HCT116 (cell line): ENCODE data around the gene NEK7.

ENCODE experiments used
- CEBPB ChIP-seq: IDR thresholded peaks from 2 replicates; pipeline ENCODE4 v1.6.1; 2012; ENCODE audit warnings: low read depth
- EZH2phosphoT487 ChIP-seq: fragments of 200-600 bp; IDR thresholded peaks from 2 replicates; pipeline ENCODE4 v1.6.1; 2018; ENCODE audit warnings: antibody characterized with exemption, borderline replicate concordance
- JUND ChIP-seq: IDR thresholded peaks from 2 replicates; pipeline ENCODE4 v1.6.1; 2012
- POLR2A ChIP-seq: IDR thresholded peaks from 2 replicates; pipeline ENCODE4 v1.7.0; 2011; ENCODE audit warnings: borderline replicate concordance; ENCODE audit not compliant: insufficient read depth, insufficient read length; ENCODE audit errors: extremely low read depth
- TCF7L2 ChIP-seq: IDR thresholded peaks from 2 replicates; pipeline ENCODE4 v1.7.0; 2011; ENCODE audit warnings: borderline replicate concordance, inconsistent platforms; ENCODE audit not compliant: insufficient read depth, insufficient read length; ENCODE audit errors: extremely low read depth
- YY1 ChIP-seq: IDR thresholded peaks from 2 replicates; pipeline ENCODE4 v1.6.1; 2011; ENCODE audit warnings: low read length, low read depth, moderate library complexity, mild to moderate bottlenecking; ENCODE audit not compliant: insufficient replicate concordance; ENCODE audit errors: extremely low read depth
- TF ChIP-seq, protein P1 (sequence below): IDR thresholded peaks from 2 replicates; pipeline ENCODE4 v1.6.1; 2012
- TF ChIP-seq, protein P2 (sequence below), 3 experiments: fragments of 200-600 bp in 1 of 3; sonication (generic) in 1 of 3; IDR thresholded peaks in 2 of 3; conservative IDR thresholded peaks in 1 of 3; 2 replicates each; pipeline ENCODE4 v1.5.1; 2012 to 2017; ENCODE audit warnings: low read depth in 2 of 3, low read length in 2 of 3, antibody characterized with exemption in 1 of 3, borderline replicate concordance in 1 of 3, control low read depth in 1 of 3, mild to moderate bottlenecking in 1 of 3, mixed read lengths in 1 of 3, mixed run types in 1 of 3, moderate library complexity in 1 of 3; ENCODE audit not compliant: insufficient read depth in 1 of 3

DNA sequence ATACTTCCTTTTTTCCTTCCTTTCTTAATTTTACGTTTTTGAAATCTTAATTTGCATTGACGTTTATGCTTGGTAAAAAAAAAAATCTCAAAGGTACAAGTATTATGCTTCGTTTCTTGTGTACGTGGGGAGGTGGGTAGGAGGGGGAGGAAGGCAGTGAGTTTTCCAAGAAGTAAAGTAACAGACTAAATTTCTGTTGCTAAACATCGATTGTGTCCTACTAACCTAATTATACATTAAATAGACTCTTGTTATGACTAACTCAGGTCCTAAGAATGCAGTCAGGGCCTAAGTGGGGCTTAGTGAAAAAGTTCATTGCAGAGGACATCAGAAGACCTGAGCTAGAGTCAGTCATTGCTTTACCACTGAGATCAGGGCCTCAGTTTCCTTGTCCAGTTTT lies 17.5 kb downstream of the NEK7 start:
- TF ChIP-seq JUND (no peak), POLR2A (no peak), CEBPB (no peak), TCF7L2 (no peak), YY1 (no peak), EZH2phosphoT487 (no peak)
- TF ChIP-seq, protein P1, sequence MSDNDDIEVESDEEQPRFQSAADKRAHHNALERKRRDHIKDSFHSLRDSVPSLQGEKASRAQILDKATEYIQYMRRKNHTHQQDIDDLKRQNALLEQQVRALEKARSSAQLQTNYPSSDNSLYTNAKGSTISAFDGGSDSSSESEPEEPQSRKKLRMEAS: no peak
- TF ChIP-seq, protein P2, sequence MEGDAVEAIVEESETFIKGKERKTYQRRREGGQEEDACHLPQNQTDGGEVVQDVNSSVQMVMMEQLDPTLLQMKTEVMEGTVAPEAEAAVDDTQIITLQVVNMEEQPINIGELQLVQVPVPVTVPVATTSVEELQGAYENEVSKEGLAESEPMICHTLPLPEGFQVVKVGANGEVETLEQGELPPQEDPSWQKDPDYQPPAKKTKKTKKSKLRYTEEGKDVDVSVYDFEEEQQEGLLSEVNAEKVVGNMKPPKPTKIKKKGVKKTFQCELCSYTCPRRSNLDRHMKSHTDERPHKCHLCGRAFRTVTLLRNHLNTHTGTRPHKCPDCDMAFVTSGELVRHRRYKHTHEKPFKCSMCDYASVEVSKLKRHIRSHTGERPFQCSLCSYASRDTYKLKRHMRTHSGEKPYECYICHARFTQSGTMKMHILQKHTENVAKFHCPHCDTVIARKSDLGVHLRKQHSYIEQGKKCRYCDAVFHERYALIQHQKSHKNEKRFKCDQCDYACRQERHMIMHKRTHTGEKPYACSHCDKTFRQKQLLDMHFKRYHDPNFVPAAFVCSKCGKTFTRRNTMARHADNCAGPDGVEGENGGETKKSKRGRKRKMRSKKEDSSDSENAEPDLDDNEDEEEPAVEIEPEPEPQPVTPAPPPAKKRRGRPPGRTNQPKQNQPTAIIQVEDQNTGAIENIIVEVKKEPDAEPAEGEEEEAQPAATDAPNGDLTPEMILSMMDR (IDR thresholded peaks at IDR 0.05 in 2 of 3, conservative IDR thresholded peaks at IDR 0.05 in 1 of 3; ENCODE audit: borderline replicate concordance in 1 of 3, insufficient read depth in 1 of 3, low read depth in 2 of 3, low read length in 2 of 3): no peak
